Mesenchymal stem cell (in vitro differentiated cells and primary cell): ENCODE results near the gene CCNK.
A peak's percentile ranks its signal among the peaks of the same experiment; 100 is the strongest.

Source experiments
- DNase-seq: peaks from one replicate; pipeline ENCODE4 v3.0.0-alpha.2; 2013
- H2AFZ ChIP-seq: one replicate; pipeline ENCODE4 v1.6.1; 2013; ENCODE audit warnings: low read depth, mild to moderate bottlenecking, control low read depth, inconsistent platforms, low read length, moderate library complexity
- H2AK5ac ChIP-seq: 2 replicates; pipeline ENCODE4 v1.6.1; 2013; ENCODE audit warnings: low read length, moderate library complexity, mild to moderate bottlenecking, inconsistent platforms; ENCODE audit not compliant: severe bottlenecking
- H2BK120ac ChIP-seq: one replicate; pipeline ENCODE4 v1.6.1; 2013; ENCODE audit warnings: low read depth, mild to moderate bottlenecking, inconsistent platforms, low read length, moderate library complexity
- H2BK12ac ChIP-seq, 2 experiments: one replicate each; pipeline ENCODE4 v1.6.1; 2013; ENCODE audit warnings: inconsistent platforms in 2 of 2, low read length in 2 of 2, mild to moderate bottlenecking in 2 of 2, moderate library complexity in 2 of 2, control low read depth in 1 of 2
- H2BK15ac ChIP-seq: one replicate; pipeline ENCODE4 v1.6.1; 2013; ENCODE audit warnings: mild to moderate bottlenecking, low read depth, inconsistent platforms; ENCODE audit not compliant: poor library complexity, severe bottlenecking
- H2BK5ac ChIP-seq: 2 replicates; pipeline ENCODE4 v1.6.1; 2013; ENCODE audit warnings: low read depth, mild to moderate bottlenecking, low read length, control low read depth, inconsistent platforms; ENCODE audit not compliant: poor library complexity, severe bottlenecking
- H3K14ac ChIP-seq, 2 experiments: one replicate each; pipeline ENCODE4 v1.6.1; 2013; ENCODE audit warnings: inconsistent platforms in 2 of 2, low read length in 2 of 2, control low read depth in 1 of 2, mild to moderate bottlenecking in 1 of 2, moderate library complexity in 1 of 2
- H3K18ac ChIP-seq, 2 experiments: one replicate each; pipeline ENCODE4 v1.6.1; 2013; ENCODE audit warnings: inconsistent platforms in 2 of 2, low read length in 2 of 2, control low read depth in 1 of 2, low read depth in 1 of 2, mild to moderate bottlenecking in 1 of 2
- H3K23ac ChIP-seq, 2 experiments: one replicate each; pipeline ENCODE4 v1.6.1; 2013; ENCODE audit warnings: inconsistent platforms in 2 of 2, low read length in 2 of 2, mild to moderate bottlenecking in 2 of 2, moderate library complexity in 2 of 2, control low read depth in 1 of 2
- H3K27ac ChIP-seq: 2 replicates; pipeline ENCODE4 v1.5.1; 2013; ENCODE audit warnings: mild to moderate bottlenecking, moderate library complexity, low read length, control low read depth, inconsistent platforms; ENCODE audit not compliant: poor library complexity, severe bottlenecking
- H3K27me3 ChIP-seq, 2 experiments: 2 replicates each; pipeline versions ENCODE4 v1.6.1 to v1.7.0; 2013; ENCODE audit warnings: low read length in 2 of 2, mild to moderate bottlenecking in 2 of 2, moderate library complexity in 2 of 2, control low read depth in 1 of 2, inconsistent platforms in 1 of 2; ENCODE audit not compliant: control insufficient read depth in 1 of 2, insufficient read depth in 1 of 2
- H3K36me3 ChIP-seq, 2 experiments: 2 replicates each; pipeline versions ENCODE4 v1.6.1 to v1.7.0; 2013; ENCODE audit warnings: low read length in 2 of 2, control low read depth in 1 of 2, inconsistent platforms in 1 of 2, low read depth in 1 of 2, mild to moderate bottlenecking in 1 of 2; ENCODE audit not compliant: insufficient read depth in 2 of 2, control insufficient read depth in 1 of 2
- H3K4ac ChIP-seq, 2 experiments: one replicate each; pipeline ENCODE4 v1.6.1; 2013; ENCODE audit warnings: inconsistent platforms in 2 of 2, low read length in 2 of 2, mild to moderate bottlenecking in 2 of 2, moderate library complexity in 2 of 2, control low read depth in 1 of 2, low read depth in 1 of 2
- H3K4me1 ChIP-seq: 2 replicates; pipeline ENCODE4 v1.6.1; 2013; ENCODE audit warnings: low read depth, low read length, control low read depth; ENCODE audit not compliant: control insufficient read depth, insufficient read depth
- H3K4me2 ChIP-seq: 2 replicates; pipeline ENCODE4 v1.6.1; 2013; ENCODE audit warnings: low read length, mild to moderate bottlenecking, inconsistent platforms; ENCODE audit not compliant: poor library complexity, severe bottlenecking
- H3K4me3 ChIP-seq, 2 experiments: 2 replicates each; pipeline versions ENCODE4 v1.5.1 to v1.7.0; 2013; ENCODE audit warnings: low read length in 2 of 2, mild to moderate bottlenecking in 2 of 2, control low read depth in 1 of 2, low read depth in 1 of 2; ENCODE audit not compliant: insufficient read depth in 1 of 2
- H3K79me1 ChIP-seq: replicated peaks from 2 replicates; pipeline ENCODE4 v1.6.1; 2013; ENCODE audit warnings: mild to moderate bottlenecking, control low read depth, low read length, inconsistent platforms; ENCODE audit not compliant: poor library complexity, severe bottlenecking
- H3K9ac ChIP-seq: 2 replicates; pipeline ENCODE4 v1.7.0; 2013; ENCODE audit warnings: mild to moderate bottlenecking, low read length, moderate library complexity
- H3K9me3 ChIP-seq: 2 replicates; pipeline ENCODE4 v1.7.0; 2013; ENCODE audit warnings: mild to moderate bottlenecking, low read length; ENCODE audit not compliant: control insufficient read depth
- H4K8ac ChIP-seq: one replicate; pipeline ENCODE4 v1.6.1; 2013; ENCODE audit warnings: inconsistent platforms, mild to moderate bottlenecking, low read length, moderate library complexity
- H4K91ac ChIP-seq: one replicate; pipeline ENCODE4 v1.6.1; 2013; ENCODE audit warnings: mild to moderate bottlenecking, low read length, inconsistent platforms
- WGBS: methylation state at CpG from one replicate; pipeline ENCODE4 v1.1.7; 2013; ENCODE audit warnings: mixed read lengths; 5-methylcytosine and 5-hydroxymethylcytosine counted together

CCNK gene

DNA sequence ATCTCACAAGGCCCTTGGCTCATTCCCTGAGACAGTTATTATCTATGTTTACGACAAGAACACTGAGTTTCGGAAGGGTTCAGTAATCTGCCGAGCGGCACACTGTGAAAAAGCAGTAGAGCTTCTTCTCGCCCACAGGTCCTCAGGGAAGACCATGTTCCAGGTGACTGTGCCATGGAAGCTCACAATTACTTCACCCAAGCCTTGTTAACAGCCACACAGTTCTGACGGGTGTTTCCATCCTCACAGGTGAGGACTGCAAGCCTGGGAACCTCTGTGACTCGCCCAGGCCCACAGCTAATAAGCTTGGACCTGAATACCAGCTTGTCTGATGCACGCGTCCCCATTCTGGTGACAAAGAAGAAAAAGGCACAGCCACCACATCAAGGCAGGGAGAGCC is 15.9 kb upstream of the CCNK start:
- Histone ChIP-seq H2BK15ac (peak overlapping the region; percentile 21), H3K18ac (no peak overlapping the region)
- DNase-seq, result no peak

DNA sequence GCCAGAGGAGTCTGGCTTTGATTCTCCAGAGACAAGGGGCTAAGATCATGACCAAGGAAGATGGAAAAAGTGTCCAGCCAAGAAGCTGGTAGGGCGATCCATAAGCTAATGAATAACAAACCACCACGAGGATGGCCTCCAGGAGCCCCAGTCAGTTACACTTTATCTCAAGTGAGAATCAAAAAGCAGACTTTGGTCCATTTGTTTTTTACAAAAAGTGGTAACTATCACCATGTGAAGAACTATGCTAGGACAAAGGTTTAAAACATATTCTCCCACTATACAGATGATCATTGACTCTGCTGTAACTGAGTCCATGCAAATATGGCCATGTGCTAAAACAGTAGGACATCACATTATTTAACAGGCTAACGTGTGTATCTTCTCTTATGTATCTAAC is 14.5 kb upstream of the CCNK start:
- H3K9ac ChIP-seq, result no peak overlapping the region
- H3K9me3 ChIP-seq, result no peaks in the 10 kb centered on the region
- no peak overlapping the region for H3K4me2 ChIP-seq
- H3K4me1 ChIP-seq, result peaks cover 15% of the 10 kb centered on the region
- no peak overlapping the region for H2BK120ac ChIP-seq
- H2BK5ac ChIP-seq, result no peak overlapping the region
- H4K8ac ChIP-seq, result no peak overlapping the region
- H2AK5ac ChIP-seq, result no peak overlapping the region
- no peak overlapping the region for H2BK12ac ChIP-seq
- H2BK15ac ChIP-seq, result no peak overlapping the region
- H3K27ac ChIP-seq, result no peak overlapping the region
- H3K27me3 ChIP-seq, result no peaks in the 10 kb centered on the region
- no peak overlapping the region for H3K14ac ChIP-seq
- H2AFZ ChIP-seq, result no peak overlapping the region
- 100% methylated on average over 1 of the region's 3 CpGs for WGBS
- peaks cover 45% of the 10 kb centered on the region for H3K79me1 ChIP-seq
- DNase-seq, result no peak
- H4K91ac ChIP-seq, result no peak overlapping the region
- no peak overlapping the region for H3K18ac ChIP-seq
- no peak overlapping the region for H3K4me3 ChIP-seq
- H3K4ac ChIP-seq, result no peak overlapping the region
- H3K23ac ChIP-seq, result no peak overlapping the region
- peaks cover 16 to 38% of the 10 kb centered on the region in 2 experiments for H3K36me3 ChIP-seq

More for the DNA sequence above, 15.9 kb upstream of the CCNK start:
- Histone ChIP-seq H3K4me1 (peaks cover 15% of the 10 kb centered on the region), H3K36me3 (peaks cover 19 to 52% of the 10 kb centered on the region in 2 experiments), H4K8ac (no peak overlapping the region), H3K4ac (no peak overlapping the region), H3K9me3 (no peaks in the 10 kb centered on the region), H2BK120ac (no peak overlapping the region), H2BK12ac (no peak overlapping the region), H2AK5ac (no peak overlapping the region), H3K4me3 (no peak overlapping the region), H3K79me1 (peaks cover 43% of the 10 kb centered on the region), H3K9ac (no peak overlapping the region), H2AFZ (no peak overlapping the region), H3K27ac (no peak overlapping the region), H2BK5ac (no peak overlapping the region), H4K91ac (no peak overlapping the region), H3K27me3 (no peaks in the 10 kb centered on the region), H3K14ac (no peak overlapping the region), H3K4me2 (no peak overlapping the region), H3K23ac (peak overlapping the region in 1 of 2 experiments; percentile 78)
- WGBS, result 96% methylated on average over 9 of the region's 9 CpGs

DNA sequence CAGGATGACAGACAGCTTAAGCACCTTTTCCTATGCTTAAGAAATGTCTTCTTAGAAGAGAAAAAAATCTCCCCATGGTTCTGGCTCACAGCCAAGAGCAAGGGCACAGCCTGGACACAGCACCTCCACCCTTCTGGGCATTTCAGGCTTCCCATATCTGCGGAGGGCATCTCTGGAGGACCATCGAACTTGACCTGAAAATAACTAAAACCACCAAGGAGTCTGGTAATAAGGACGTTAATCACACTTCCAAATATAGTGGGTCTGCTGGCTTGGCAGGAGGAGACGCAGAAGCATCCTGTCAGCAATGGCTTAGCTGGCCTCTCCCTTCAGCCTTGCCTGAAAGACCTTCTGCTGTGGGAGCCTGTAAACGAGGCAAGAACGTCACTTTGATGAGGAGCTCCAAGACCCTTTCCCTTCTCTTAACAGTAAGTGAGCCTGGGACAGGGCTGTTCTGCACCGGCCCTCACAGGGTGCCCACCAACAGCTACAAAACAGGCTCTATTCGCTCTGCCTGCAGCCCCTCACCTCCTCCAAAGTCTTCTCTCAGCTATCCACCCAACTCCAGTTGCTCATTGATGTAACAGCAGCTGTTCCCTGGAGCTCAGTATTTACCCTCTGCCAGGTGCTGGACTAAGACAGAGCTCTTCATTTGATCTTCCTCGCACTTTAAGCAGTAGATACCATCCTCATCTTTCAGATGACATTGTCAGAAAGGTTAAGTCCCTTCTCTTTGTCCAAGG is 13.7 kb upstream of the CCNK start:
- H3K79me1 ChIP-seq, result peaks cover 46% of the 10 kb centered on the region
- H3K14ac ChIP-seq, result no peak overlapping the region
- no peak overlapping the region for H2BK120ac ChIP-seq
- H2BK15ac ChIP-seq, result no peak overlapping the region
- H3K9me3 ChIP-seq, result no peaks in the 10 kb centered on the region
- H3K4ac ChIP-seq, result no peak overlapping the region
- no peak for DNase-seq
- H3K9ac ChIP-seq, result no peak overlapping the region
- no peak overlapping the region for H2AK5ac ChIP-seq
- H3K18ac ChIP-seq, result no peak overlapping the region
- H3K4me2 ChIP-seq, result no peak overlapping the region
- WGBS, result 80% methylated on average over 9 of the region's 9 CpGs
- no peak overlapping the region for H3K23ac ChIP-seq
- no peak overlapping the region for H2AFZ ChIP-seq
- H2BK5ac ChIP-seq, result no peak overlapping the region
- H4K91ac ChIP-seq, result no peak overlapping the region
- no peaks in the 10 kb centered on the region for H3K27me3 ChIP-seq
- peaks cover 15% of the 10 kb centered on the region for H3K4me1 ChIP-seq
- H3K4me3 ChIP-seq, result no peak overlapping the region
- peak overlapping the region; percentile 19 for H4K8ac ChIP-seq
- H3K27ac ChIP-seq, result no peak overlapping the region
- peaks cover 16 to 30% of the 10 kb centered on the region in 2 experiments for H3K36me3 ChIP-seq
- H2BK12ac ChIP-seq, result no peak overlapping the region

DNA sequence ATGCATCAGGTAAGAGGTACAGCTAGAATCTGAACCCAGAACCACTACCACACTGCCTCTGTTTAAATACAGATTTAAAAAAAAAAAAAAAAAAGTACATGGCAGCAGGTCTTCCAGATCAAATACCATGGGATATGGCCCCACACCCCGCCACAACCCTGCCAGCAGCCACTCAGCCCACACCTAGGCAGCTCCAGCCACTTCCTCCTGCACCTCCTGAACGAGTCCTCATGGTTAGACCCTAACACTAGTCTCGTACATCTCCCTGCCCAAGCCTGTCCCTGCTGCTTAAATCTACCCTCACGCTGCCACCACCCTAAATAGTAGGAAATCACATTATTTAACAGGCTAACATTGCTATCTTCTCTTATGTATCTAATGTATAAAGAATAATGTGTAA is 13.1 kb upstream of the CCNK start:
- Histone ChIP-seq H2BK15ac (no peak overlapping the region), H3K9ac (no peak overlapping the region), H3K4ac (no peak overlapping the region), H3K4me3 (no peak overlapping the region), H2AK5ac (no peak overlapping the region), H3K36me3 (peaks cover 16 to 25% of the 10 kb centered on the region in 2 experiments), H3K4me2 (no peak overlapping the region), H3K14ac (no peak overlapping the region), H3K23ac (no peak overlapping the region), H3K79me1 (peaks cover 46% of the 10 kb centered on the region), H2BK5ac (no peak overlapping the region), H4K8ac (no peak overlapping the region), H4K91ac (no peak overlapping the region), H3K18ac (no peak overlapping the region), H3K27ac (no peak overlapping the region), H2AFZ (no peak overlapping the region), H3K27me3 (no peaks in the 10 kb centered on the region), H2BK120ac (no peak overlapping the region), H3K9me3 (no peaks in the 10 kb centered on the region), H2BK12ac (no peak overlapping the region), H3K4me1 (peaks cover 15% of the 10 kb centered on the region)
- 92% methylated on average over 2 of the region's 4 CpGs for WGBS
- no peak for DNase-seq
